Measurements from ENCODE around the gene AKNA. TPM values are rescaled to one million over a fixed set of nuclear protein-coding genes. Genes with fewer than 3 reads are reported as not detected.

Gene AKNA
- total and polyA plus RNA-seq, 2 donors (not counting 1 experiment from before 2014, with no cell fraction given) = 178 to 407 TPM

- H3K27me3 Mint-ChIP-seq = no peaks in the 10 kb centered on the region
- no peak overlapping the region for H3K4me2 ChIP-seq (replicated peaks; ENCODE audit: low read depth, low read length, poor library complexity, severe bottlenecking)
- peaks cover 0 to 14% (median 3%) of the 10 kb centered on the region in 3 donors for H3K9me3 ChIP-seq (ENCODE audit: control extremely low read depth in 1 of 3, control insufficient read depth in 2 of 3, insufficient read depth in 1 of 3, low read length in 2 of 3)
- DNase-seq (no peak), ATAC-seq (ENCODE audit: low read depth) (no peak)
- H4K20me1 ChIP-seq (ENCODE audit: control insufficient read depth, insufficient read depth, low read length, poor library complexity, severe bottlenecking) = no peaks in the 10 kb centered on the region
- intact Hi-C loops (cut with micrococcal nuclease) = no loop called here
- H3K27ac Mint-ChIP-seq = no peak overlapping the region
- no peaks in the 10 kb centered on the region for H3K79me2 ChIP-seq (ENCODE audit: control insufficient read depth, insufficient read depth, low read length)
- H3K36me3 ChIP-seq (replicated peaks in 1 of 2; ENCODE audit: control extremely low read depth in 1 of 2, control insufficient read depth in 1 of 2, extremely low read depth in 1 of 2, insufficient read depth in 2 of 2, low read length in 1 of 2) = no peaks in the 10 kb centered on the region
- 86% methylated on average over 9 of the region's 22 CpGs for whole genome bisulfite sequencing (ENCODE audit: insufficient coverage)
- H2AFZ ChIP-seq (ENCODE audit: insufficient read depth, low read depth, low read length, poor library complexity, severe bottlenecking) = no peak overlapping the region
- H3K9me3 Mint-ChIP-seq (ENCODE audit: insufficient read depth) = no peaks in the 10 kb centered on the region
- H3K9ac ChIP-seq (ENCODE audit: low read length) = no peak overlapping the region
- no peak for TF ChIP-seq CTCF (IDR thresholded peaks at IDR 0.05)
- no peak for TF ChIP-seq EZH2 (IDR thresholded peaks at IDR 0.05; ENCODE audit: borderline replicate concordance, insufficient read depth, low read depth, low read length, poor library complexity, severe bottlenecking)
- POLR2A ChIA-PET = no interaction called here
- no peak overlapping the region for H3K4me3 ChIP-seq (ENCODE audit: control extremely low read depth in 1 of 5, extremely low read depth in 1 of 5, insufficient read depth in 1 of 5, low read depth in 2 of 5, low read length in 4 of 5)
- peaks cover under 1% of the 10 kb centered on the region for H3K4me1 Mint-ChIP-seq
- H3K4me3 Mint-ChIP-seq = no peak overlapping the region
- H3K27me3 ChIP-seq (replicated peaks in 1 of 4; ENCODE audit: control extremely low read depth in 1 of 4, control insufficient read depth in 3 of 4, insufficient read depth in 4 of 4, low read length in 3 of 4) = no peaks in the 10 kb centered on the region
- peaks cover 0 to 2% of the 10 kb centered on the region in 2 donors for H3K4me1 ChIP-seq (ENCODE audit: control insufficient read depth in 2 of 2, insufficient read depth in 2 of 2, low read length in 2 of 2)
- no peak overlapping the region for H3K27ac ChIP-seq (ENCODE audit: low read length in 2 of 2)
- CTCF ChIA-PET = no interaction called here
Measured at GRCh38 chr9:114310471-114311450, 77.0 kb downstream of the AKNA start.

- Histone ChIP-seq H3K27ac (ENCODE audit: low read length in 2 of 2) (no peak overlapping the region), H3K4me1 (ENCODE audit: control insufficient read depth in 2 of 2, insufficient read depth in 2 of 2, low read length in 2 of 2) (peaks cover 0 to 6% of the 10 kb centered on the region in 2 donors), H3K27me3 (replicated peaks in 1 of 4; ENCODE audit: control extremely low read depth in 1 of 4, control insufficient read depth in 3 of 4, insufficient read depth in 4 of 4, low read length in 3 of 4) (peaks cover 0 to 6% (median 1%) of the 10 kb centered on the region in 4 experiments), H3K9ac (ENCODE audit: low read length) (no peak overlapping the region), H2AFZ (ENCODE audit: insufficient read depth, low read depth, low read length, poor library complexity, severe bottlenecking) (no peak overlapping the region), H4K20me1 (ENCODE audit: control insufficient read depth, insufficient read depth, low read length, poor library complexity, severe bottlenecking) (no peaks in the 10 kb centered on the region), H3K9me3 (ENCODE audit: control extremely low read depth in 1 of 3, control insufficient read depth in 2 of 3, insufficient read depth in 1 of 3, low read length in 2 of 3) (peaks cover 0 to 3% (median 0%) of the 10 kb centered on the region in 3 donors), H3K36me3 (replicated peaks in 1 of 2; ENCODE audit: control extremely low read depth in 1 of 2, control insufficient read depth in 1 of 2, extremely low read depth in 1 of 2, insufficient read depth in 2 of 2, low read length in 1 of 2) (no peaks in the 10 kb centered on the region), H3K79me2 (ENCODE audit: control insufficient read depth, insufficient read depth, low read length) (no peaks in the 10 kb centered on the region), H3K4me2 (replicated peaks; ENCODE audit: low read depth, low read length, poor library complexity, severe bottlenecking) (no peak overlapping the region), H3K4me3 (ENCODE audit: control extremely low read depth in 1 of 5, extremely low read depth in 1 of 5, insufficient read depth in 1 of 5, low read depth in 2 of 5, low read length in 4 of 5) (no peak overlapping the region)
- Mint-ChIP-seq H3K9me3 (ENCODE audit: insufficient read depth) (no peaks in the 10 kb centered on the region), H3K4me1 (peaks cover 3% of the 10 kb centered on the region), H3K27me3 (peaks cover 2% of the 10 kb centered on the region), H3K27ac (no peak overlapping the region), H3K4me3 (no peak overlapping the region)
- no peak for ATAC-seq (ENCODE audit: low read depth)
- CTCF ChIA-PET = no interaction called here
- POLR2A ChIA-PET = no interaction called here
- TF ChIP-seq EZH2 (IDR thresholded peaks at IDR 0.05; ENCODE audit: borderline replicate concordance, insufficient read depth, low read depth, low read length, poor library complexity, severe bottlenecking) = no peak
- TF ChIP-seq CTCF (IDR thresholded peaks at IDR 0.05) = no peak
- WGBS (ENCODE audit: insufficient coverage) = 88% methylated on average over 5 of the region's 13 CpGs
- DNase-seq = no peak
- intact Hi-C loops (cut with micrococcal nuclease) = no loop called here
Measured at GRCh38 chr9:114309096-114309495, 78.7 kb downstream of the AKNA start.
